MM.1S (cell line): Measurements from ENCODE around the gene LCLAT1.

Source experiments
- DNase-seq: peaks from one replicate; pipeline ENCODE4 v3.0.0-alpha.2; 2015
- H2AFZ ChIP-seq: fragments of 300-600 bp; sonication (generic); 2 replicates; pipeline ENCODE4 v1.6.0; 2016; ENCODE audit warnings: antibody characterized with exemption, low read length
- H3F3A ChIP-seq: fragments of 300-600 bp; sonication (generic); 2 replicates; pipeline ENCODE4 v1.6.1; 2016; ENCODE audit warnings: mild to moderate bottlenecking, antibody characterized with exemption, low read length, moderate library complexity, mixed read lengths; ENCODE audit not compliant: insufficient read depth
- H3K27ac ChIP-seq: fragments of 300-600 bp; sonication (generic); 2 replicates; pipeline ENCODE4 v1.5.1; 2016; ENCODE audit warnings: mild to moderate bottlenecking, low read length
- H3K27me3 ChIP-seq: fragments of 300-600 bp; sonication (generic); replicated peaks from 2 replicates; pipeline ENCODE4 v1.6.0; 2016; ENCODE audit warnings: low read length; ENCODE audit not compliant: insufficient read depth
- H3K36me3 ChIP-seq: fragments of 300-600 bp; sonication (generic); replicated peaks from 2 replicates; pipeline ENCODE4 v1.6.1; 2016; ENCODE audit warnings: mild to moderate bottlenecking, low read length, mixed read lengths; ENCODE audit not compliant: insufficient read depth
- H3K4me1 ChIP-seq: fragments of 300-600 bp; sonication (generic); 2 replicates; pipeline ENCODE4 v1.6.1; 2016; ENCODE audit warnings: low read length, mixed read lengths
- H3K4me2 ChIP-seq: fragments of 300-600 bp; sonication (generic); 2 replicates; pipeline ENCODE4 v1.6.0; 2016; ENCODE audit warnings: low read depth, low read length
- H3K4me3 ChIP-seq: fragments of 300-600 bp; sonication (generic); 2 replicates; pipeline ENCODE4 v1.5.1; 2016; ENCODE audit warnings: low read length, mixed read lengths
- H3K79me2 ChIP-seq: fragments of 300-600 bp; sonication (generic); 2 replicates; pipeline ENCODE4 v1.6.1; 2016; ENCODE audit warnings: mixed run types, low read length, mixed read lengths
- H3K9ac ChIP-seq: fragments of 300-600 bp; sonication (generic); 2 replicates; pipeline ENCODE4 v1.6.1; 2016; ENCODE audit warnings: low read length, mixed read lengths
- H3K9me2 ChIP-seq: fragments of 300-600 bp; sonication (generic); replicated peaks from 2 replicates; pipeline ENCODE4 v1.6.1; 2016; ENCODE audit warnings: mild to moderate bottlenecking, low read length, mixed read lengths; ENCODE audit not compliant: insufficient read depth
- H3K9me3 ChIP-seq: fragments of 300-600 bp; sonication (generic); replicated peaks from 2 replicates; pipeline ENCODE4 v1.6.1; 2016; ENCODE audit warnings: mild to moderate bottlenecking, low read length, mixed read lengths; ENCODE audit not compliant: insufficient read depth
- H4K20me1 ChIP-seq: fragments of 300-600 bp; sonication (generic); 2 replicates; pipeline ENCODE4 v1.6.1; 2016; ENCODE audit warnings: mild to moderate bottlenecking, low read length, moderate library complexity, mixed read lengths; ENCODE audit not compliant: insufficient read depth
- CTCF ChIP-seq: fragments of 300-600 bp; sonication (generic); IDR thresholded peaks from 2 replicates; pipeline ENCODE4 v1.5.1; 2016; ENCODE audit warnings: antibody characterized with exemption, low read length, mixed read lengths
- EZH2 ChIP-seq: fragments of 300-600 bp; sonication (generic); optimal IDR thresholded peaks from 2 replicates; pipeline ENCODE3; 2017; ENCODE audit warnings: low read depth, mild to moderate bottlenecking, antibody characterized with exemption, low read length, mixed read lengths
- EZH2phosphoT487 ChIP-seq: fragments of 300-600 bp; sonication (generic); IDR thresholded peaks from 2 replicates; pipeline ENCODE4 v1.6.1; 2018; ENCODE audit warnings: antibody characterized with exemption, low read length

The LCLAT1 gene

GRCh38 chr2:30663321-30663720, 216.3 kb downstream of the LCLAT1 start:
- TF ChIP-seq CTCF = no peak
- TF ChIP-seq EZH2phosphoT487 = no peak
- no peak for TF ChIP-seq EZH2
- Histone ChIP-seq H3K79me2 (no peaks in the 10 kb centered on the region), H3K27ac (no peak overlapping the region), H3K4me3 (no peak overlapping the region), H3K9ac (no peak overlapping the region), H3F3A (no peaks in the 10 kb centered on the region), H3K4me1 (no peaks in the 10 kb centered on the region), H2AFZ (no peak overlapping the region), H3K36me3 (no peaks in the 10 kb centered on the region), H3K9me2 (no peaks in the 10 kb centered on the region), H4K20me1 (no peaks in the 10 kb centered on the region), H3K9me3 (no peaks in the 10 kb centered on the region; the same call in 1 of the 2 replicates), H3K4me2 (no peak overlapping the region), H3K27me3 (no peaks in the 10 kb centered on the region)
- DNase-seq = no peak

DNA sequence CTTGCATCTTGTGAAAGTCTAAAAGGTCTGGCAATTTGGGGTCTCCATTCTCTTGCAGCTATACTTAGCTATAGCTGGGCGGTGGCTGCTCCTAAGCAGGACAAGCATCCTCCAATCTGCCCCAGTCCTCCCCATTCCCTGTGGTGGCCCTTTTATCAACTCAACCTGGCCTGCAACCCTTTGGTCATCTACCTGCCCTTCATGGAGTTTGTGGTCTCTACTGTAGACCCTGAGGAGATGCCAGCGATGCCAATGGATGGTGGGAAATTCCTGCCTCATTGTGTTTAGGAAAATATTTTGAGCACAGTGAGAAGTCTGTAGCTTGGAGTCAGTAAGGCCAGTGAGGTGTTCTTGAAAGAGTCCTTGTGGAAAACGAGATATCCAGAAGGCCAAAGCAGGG, 216.8 kb downstream of the LCLAT1 start:
- Histone ChIP-seq H3K4me2 (no peak overlapping the region), H4K20me1 (no peaks in the 10 kb centered on the region), H3K4me1 (no peaks in the 10 kb centered on the region), H3K36me3 (no peaks in the 10 kb centered on the region), H3K27me3 (no peaks in the 10 kb centered on the region), H3K79me2 (no peaks in the 10 kb centered on the region), H3F3A (no peaks in the 10 kb centered on the region), H3K27ac (no peak overlapping the region), H3K9ac (no peak overlapping the region), H3K4me3 (no peak overlapping the region), H3K9me3 (no peaks in the 10 kb centered on the region; the same call in 1 of the 2 replicates), H3K9me2 (no peaks in the 10 kb centered on the region), H2AFZ (no peak overlapping the region)
- TF ChIP-seq CTCF (no peak), EZH2phosphoT487 (no peak), EZH2 (no peak)
- no peak for DNase-seq

- TF ChIP-seq EZH2 = no peak
- TF ChIP-seq CTCF = no peak
- TF ChIP-seq EZH2phosphoT487 = no peak
- no peak overlapping the region for H3K9ac ChIP-seq
- no peaks in the 10 kb centered on the region for H3K79me2 ChIP-seq
- DNase-seq = no peak
- no peaks in the 10 kb centered on the region for H3K9me2 ChIP-seq
- no peak overlapping the region for H3K4me3 ChIP-seq
- no peaks in the 10 kb centered on the region; the same call in 1 of the 2 replicates for H3K9me3 ChIP-seq
- H2AFZ ChIP-seq = no peak overlapping the region
- H3K36me3 ChIP-seq = no peaks in the 10 kb centered on the region
- H3K4me2 ChIP-seq = no peak overlapping the region
- H4K20me1 ChIP-seq = no peaks in the 10 kb centered on the region
- no peaks in the 10 kb centered on the region for H3K27me3 ChIP-seq
- H3F3A ChIP-seq = no peaks in the 10 kb centered on the region
- no peaks in the 10 kb centered on the region for H3K4me1 ChIP-seq
- no peak overlapping the region for H3K27ac ChIP-seq
These were observed 217.8 kb downstream of the LCLAT1 start for GRCh38 chr2:30664761-30665358.
